GM18861 (cell line): ENCODE measurements around the gene ABTB1.

Source experiments
- ATAC-seq: cut with Tn5 transposase; IDR thresholded peaks from one replicate; pipeline ENCODE4 v1.9.1; 2021; ENCODE audit not compliant: unreplicated experiment

Gene ABTB1

GRCh38 chr3:127719369-127719768, 46.6 kb downstream of the ABTB1 start:
- no peak for ATAC-seq

GRCh38 chr3:127720161-127720823, 47.5 kb downstream of the ABTB1 start:
- ATAC-seq: no peak

GRCh38 chr3:127720985-127721935, 48.5 kb downstream of the ABTB1 start:
- ATAC-seq: no peak

DNA sequence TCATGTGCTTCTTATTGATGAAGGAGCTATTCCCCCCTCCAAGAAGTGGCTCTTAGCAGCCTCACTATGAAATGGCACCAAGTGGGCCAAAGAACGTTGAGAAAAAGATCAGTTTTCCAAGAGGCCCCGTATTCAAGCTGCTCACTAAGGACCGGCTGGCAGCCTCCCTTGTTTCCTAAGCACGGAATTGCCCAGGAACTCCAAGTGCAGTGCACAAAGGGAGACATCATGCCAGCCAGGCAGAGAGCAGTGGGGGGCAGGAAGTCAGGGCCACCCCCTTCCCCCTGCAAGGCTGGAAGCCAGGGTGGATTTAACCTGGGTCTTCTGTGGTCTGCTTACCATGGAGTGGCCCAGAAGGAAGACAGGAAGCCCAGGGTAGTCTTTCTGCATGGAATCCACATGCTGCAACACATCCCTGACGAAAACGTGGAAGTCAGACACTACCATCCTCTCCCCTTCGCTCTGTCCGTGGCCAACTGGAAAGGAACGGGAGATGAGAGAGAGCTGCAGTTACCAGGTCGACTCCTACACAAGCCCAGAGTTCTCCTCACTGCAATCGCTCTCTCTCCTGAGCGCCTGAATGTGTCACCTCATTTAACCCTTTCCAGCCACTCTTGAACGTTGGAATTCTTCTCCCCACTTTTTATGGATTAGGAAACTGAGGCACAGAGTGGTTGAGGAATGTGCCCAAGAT, 49.5 kb downstream of the ABTB1 start:
- no peak for ATAC-seq

DNA sequence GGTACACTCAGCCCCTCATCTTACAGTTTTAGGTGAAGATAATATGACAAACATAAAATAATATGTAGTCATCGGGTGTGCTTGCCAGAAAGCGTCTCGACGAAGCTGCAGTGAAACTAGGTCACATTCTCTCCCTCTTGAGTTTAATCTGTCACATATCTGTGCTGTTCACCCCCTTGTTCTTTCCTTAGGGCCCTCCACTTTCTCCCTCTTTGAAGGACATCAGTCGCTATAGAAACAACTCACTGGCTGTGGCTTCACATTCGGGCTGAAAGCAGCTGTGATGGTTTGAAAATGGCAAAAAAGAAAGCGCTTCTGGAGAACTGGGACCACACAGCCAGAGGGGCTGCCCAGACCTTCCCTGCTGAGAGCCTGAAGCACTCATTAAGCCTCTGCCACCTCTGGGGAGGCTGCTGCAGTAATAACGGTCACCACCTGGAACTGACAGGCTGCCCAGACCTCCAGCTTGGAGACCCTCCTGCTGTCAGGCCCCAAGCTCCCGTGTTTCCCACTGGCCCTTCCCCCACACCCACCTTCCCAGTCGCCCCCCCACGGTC, 50.3 kb downstream of the ABTB1 start:
- ATAC-seq: no peak

DNA sequence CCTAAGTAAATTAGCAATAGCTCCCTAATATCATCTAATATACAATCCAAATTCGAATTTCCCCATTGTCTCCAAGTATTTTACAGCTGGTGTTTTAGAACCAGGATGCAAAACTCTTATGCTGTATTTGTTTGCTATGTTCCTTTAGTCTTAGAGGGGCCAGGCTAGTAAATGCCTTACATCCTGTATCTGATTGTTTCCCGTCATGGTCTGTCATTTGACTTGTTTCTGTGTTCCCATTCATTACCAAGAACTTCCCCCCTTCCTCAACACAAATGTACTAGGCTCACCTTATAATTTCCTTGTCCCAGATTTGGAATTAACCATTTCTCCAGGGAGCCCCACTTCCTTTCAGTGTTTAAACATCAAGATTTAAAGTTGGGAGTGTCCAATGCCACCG, 54.1 kb downstream of the ABTB1 start:
- no peak for ATAC-seq

GRCh38 chr3:127728417-127729015, 55.8 kb downstream of the ABTB1 start:
- ATAC-seq: no peak

- ATAC-seq: no peak
Observed at GRCh38 chr3:127729556-127730056, 56.9 kb downstream of the ABTB1 start.

DNA sequence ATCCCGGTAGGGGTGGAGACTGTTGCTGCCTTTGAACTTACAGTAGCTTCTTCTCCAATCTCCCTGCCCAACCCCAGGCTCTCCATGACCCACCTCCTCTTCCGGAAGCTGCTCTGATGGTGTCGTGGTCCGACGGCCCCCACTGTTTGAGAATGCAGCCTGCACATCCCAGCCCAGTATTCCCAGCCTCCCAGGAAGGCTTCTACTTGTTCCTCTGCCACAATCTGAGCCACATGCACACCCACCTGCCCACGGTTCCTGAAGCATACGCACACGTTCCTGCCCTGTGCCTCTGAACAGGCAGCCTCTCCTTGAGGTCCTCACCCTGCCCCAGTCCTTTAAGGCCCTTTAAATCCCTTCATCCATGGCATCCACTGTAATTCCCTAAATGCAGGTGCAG, 57.4 kb downstream of the ABTB1 start:
- ATAC-seq: no peak
